ENCODE data around the gene PLEKHJ1. TPM values are rescaled to one million over a fixed set of nuclear protein-coding genes. Genes with fewer than 3 reads are reported as not detected.

PLEKHJ1 gene
- total RNA-seq, 2 donors from 2014 or later = 47.5 to 89.0 TPM

DNA sequence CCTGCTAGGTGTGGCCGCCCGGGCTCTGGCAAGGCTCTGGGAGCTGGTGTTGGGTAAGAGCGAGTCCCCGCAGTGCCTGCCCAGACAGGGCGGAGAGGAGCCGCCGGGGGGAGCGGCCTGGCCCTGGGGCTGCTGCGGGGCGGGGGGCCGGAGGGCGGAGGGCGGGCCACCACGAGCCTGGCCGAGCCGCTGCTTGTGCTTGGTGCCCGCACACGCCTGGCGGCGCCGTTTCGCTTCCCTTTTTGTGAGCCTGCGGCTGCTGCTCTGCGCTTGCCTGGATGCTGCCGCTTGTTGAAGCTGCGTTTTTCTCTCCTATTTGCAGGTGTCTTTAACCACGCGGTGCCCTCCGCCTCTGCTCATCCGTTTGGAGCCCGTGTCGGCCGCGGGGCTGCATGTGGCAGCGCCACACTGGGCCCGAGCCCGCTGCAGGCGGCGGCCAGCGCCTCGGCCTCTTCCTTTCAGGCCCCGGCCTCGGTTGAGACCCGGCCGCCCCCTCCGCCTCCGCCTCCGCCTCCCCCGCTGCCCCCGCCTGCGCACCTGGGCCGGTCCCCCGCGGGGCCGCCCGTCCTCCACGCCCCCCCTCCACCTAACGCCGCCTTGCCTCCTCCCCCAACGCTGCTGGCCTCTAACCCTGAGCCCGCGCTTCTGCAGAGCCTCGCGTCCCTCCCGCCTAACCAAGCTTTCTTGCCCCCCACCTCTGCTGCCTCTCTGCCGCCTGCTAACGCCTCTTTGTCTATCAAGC, 8.5 kb downstream of the PLEKHJ1 start:
- Histone ChIP-seq H3K4me3 (no peak overlapping the region), H3K4me1 (peaks cover 11% of the 10 kb centered on the region), H3K27me3 (no peaks in the 10 kb centered on the region), H3K36me3 (replicated peaks in 1 of 2; ENCODE audit: insufficient read depth in 1 of 2, low read depth in 2 of 2) (peaks cover 8 to 24% of the 10 kb centered on the region in 2 donors), H3K27ac (no peak overlapping the region), H3K9me3 (no peaks in the 10 kb centered on the region)
- ATAC-seq (no peak), DNase-seq (peak in 1 of 4 donors; percentile 27)
- intact Hi-C loops (cut with DNase I) = loop anchor here (5.0 kb wide), 1 partner anchor 55 kb away; no protein-coding TSS in a partner anchor
- TF ChIP-seq POLR2A (IDR thresholded peaks at IDR 0.05) = no peak
- TF ChIP-seq, protein P1, sequence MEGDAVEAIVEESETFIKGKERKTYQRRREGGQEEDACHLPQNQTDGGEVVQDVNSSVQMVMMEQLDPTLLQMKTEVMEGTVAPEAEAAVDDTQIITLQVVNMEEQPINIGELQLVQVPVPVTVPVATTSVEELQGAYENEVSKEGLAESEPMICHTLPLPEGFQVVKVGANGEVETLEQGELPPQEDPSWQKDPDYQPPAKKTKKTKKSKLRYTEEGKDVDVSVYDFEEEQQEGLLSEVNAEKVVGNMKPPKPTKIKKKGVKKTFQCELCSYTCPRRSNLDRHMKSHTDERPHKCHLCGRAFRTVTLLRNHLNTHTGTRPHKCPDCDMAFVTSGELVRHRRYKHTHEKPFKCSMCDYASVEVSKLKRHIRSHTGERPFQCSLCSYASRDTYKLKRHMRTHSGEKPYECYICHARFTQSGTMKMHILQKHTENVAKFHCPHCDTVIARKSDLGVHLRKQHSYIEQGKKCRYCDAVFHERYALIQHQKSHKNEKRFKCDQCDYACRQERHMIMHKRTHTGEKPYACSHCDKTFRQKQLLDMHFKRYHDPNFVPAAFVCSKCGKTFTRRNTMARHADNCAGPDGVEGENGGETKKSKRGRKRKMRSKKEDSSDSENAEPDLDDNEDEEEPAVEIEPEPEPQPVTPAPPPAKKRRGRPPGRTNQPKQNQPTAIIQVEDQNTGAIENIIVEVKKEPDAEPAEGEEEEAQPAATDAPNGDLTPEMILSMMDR (IDR thresholded peaks at IDR 0.05) = no peak
- WGBS, 2 donors = 93% methylated on average over 47 to 59 of the region's 67 CpGs

DNA sequence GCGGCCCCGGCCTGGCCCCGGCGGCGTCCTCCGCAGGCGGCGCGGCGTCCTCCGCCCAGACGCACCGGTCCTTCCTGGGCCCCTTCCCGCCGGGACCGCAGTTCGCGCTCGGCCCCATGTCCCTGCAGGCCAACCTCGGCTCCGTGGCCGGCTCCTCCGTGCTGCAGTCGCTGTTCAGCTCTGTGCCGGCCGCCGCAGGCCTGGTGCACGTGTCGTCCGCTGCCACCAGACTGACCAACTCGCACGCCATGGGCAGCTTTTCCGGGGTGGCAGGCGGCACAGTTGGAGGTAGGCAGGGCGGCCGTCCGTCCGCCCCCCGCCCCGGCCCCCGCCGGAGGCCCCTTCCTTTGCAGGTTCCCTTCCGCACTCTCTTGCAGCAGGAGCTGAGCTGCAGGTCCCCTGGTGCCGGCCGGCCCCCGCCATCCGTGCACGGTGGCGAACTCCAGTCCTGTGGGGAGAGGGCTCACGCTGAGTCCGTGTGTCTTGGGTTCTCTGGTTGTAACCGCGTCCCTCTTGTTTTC, 9.2 kb downstream of the PLEKHJ1 start:
- 97% methylated on average over 42 to 47 of the region's 53 CpGs for WGBS, 2 donors
- peaks cover 8 to 24% of the 10 kb centered on the region in 2 donors for H3K36me3 ChIP-seq (replicated peaks in 1 of 2; ENCODE audit: insufficient read depth in 1 of 2, low read depth in 2 of 2)
- no peak overlapping the region for H3K4me3 ChIP-seq
- H3K27me3 ChIP-seq = no peaks in the 10 kb centered on the region
- H3K27ac ChIP-seq = no peak overlapping the region
- H3K4me1 ChIP-seq = peaks cover 11% of the 10 kb centered on the region
- no peak for DNase-seq
- H3K9me3 ChIP-seq = no peaks in the 10 kb centered on the region
- ATAC-seq = no peak
- TF ChIP-seq, protein P1 (IDR thresholded peaks at IDR 0.05) = no peak
- intact Hi-C loops (cut with DNase I) = loop anchor here (5.0 kb wide), 1 partner anchor 55 kb away; no protein-coding TSS in a partner anchor

DNA sequence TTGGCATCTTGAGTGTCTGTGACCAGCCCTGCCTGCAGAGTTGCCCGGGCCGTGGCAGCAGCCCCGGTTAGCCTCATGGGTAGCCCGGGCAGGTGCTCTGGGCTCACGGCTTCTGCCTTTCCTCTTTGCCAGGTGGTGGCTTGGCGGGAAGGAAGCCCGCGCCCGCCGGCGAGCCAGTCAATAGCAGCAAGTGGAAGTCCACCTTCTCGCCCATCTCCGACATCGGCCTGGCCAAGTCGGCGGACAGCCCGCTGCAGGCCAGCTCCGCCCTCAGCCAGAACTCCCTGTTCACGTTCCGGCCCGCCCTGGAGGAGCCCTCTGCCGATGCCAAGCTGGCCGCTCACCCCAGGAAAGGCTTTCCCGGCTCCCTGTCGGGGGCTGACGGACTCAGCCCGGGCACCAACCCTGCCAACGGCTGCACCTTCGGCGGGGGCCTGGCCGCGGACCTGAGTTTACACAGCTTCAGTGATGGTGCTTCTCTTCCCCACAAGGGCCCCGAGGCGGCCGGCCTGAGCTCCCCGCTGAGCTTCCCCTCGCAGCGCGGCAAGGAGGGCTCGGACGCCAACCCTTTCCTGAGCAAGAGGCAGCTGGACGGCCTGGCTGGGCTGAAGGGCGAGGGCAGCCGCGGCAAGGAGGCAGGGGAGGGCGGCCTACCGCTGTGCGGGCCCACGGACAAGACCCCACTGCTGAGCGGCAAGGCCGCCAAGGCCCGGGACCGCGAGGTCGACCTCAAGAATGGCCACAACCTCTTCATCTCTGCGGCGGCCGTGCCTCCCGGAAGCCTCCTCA, 9.9 kb downstream of the PLEKHJ1 start:
- DNase-seq (no peak), ATAC-seq (no peak)
- WGBS, 2 donors = 93 to 97% methylated on average over 13 to 48 of the region's 59 CpGs
- Histone ChIP-seq H3K4me3 (no peak overlapping the region), H3K36me3 (replicated peaks in 1 of 2; ENCODE audit: insufficient read depth in 1 of 2, low read depth in 2 of 2) (peaks cover 8 to 24% of the 10 kb centered on the region in 2 donors), H3K9me3 (no peaks in the 10 kb centered on the region), H3K27me3 (no peaks in the 10 kb centered on the region), H3K4me1 (peaks cover 11% of the 10 kb centered on the region), H3K27ac (no peak overlapping the region)
- intact Hi-C loops (cut with DNase I) = loop anchor here (5.0 kb wide), 1 partner anchor 54 kb away; no protein-coding TSS in a partner anchor
- no peak for TF ChIP-seq POLR2A (IDR thresholded peaks at IDR 0.05)
- TF ChIP-seq, protein P1 (IDR thresholded peaks at IDR 0.05) = no peak

DNA sequence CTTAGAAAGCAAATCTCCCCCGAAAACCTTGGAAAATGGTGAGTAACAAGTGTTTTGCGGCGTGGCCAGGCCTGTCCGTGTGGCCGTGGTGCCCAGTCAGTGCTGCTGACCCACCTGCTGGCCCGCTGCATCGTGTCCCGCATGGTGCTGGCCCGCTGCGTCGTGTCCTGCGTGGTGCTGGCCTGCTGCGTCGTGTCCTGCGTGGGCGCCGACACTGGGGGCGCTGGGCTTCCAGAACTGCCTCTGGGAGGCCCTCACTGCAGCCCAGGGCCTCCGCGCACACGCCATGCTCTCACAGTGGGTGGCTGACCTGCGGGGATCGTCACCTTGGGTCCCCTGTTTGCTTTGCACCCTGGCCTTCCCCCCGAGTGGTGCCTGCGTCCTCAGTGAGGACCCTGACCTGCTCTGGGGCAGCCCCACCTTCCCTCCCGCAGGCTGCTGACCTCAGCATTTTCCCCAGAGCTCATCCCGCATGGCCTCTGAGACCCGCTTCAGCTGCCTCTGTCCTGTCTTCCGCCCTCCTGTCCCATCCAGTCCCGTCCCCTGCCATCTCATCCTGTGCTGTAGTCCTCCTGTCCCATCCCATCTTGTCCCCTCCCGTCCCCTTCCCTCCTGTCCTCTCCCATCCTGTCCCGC, 10.6 kb downstream of the PLEKHJ1 start:
- H3K36me3 ChIP-seq (replicated peaks in 1 of 2; ENCODE audit: insufficient read depth in 1 of 2, low read depth in 2 of 2) = peaks cover 8 to 24% of the 10 kb centered on the region in 2 donors
- no peak overlapping the region for H3K4me3 ChIP-seq
- WGBS, 2 donors = 86 to 93% methylated on average over 23 to 32 of the region's 32 CpGs
- intact Hi-C loops (cut with DNase I) = loop anchor here (5.0 kb wide), 1 partner anchor 53 kb away; no protein-coding TSS in a partner anchor
- ATAC-seq (no peak), DNase-seq (no peak)
- peaks cover 11% of the 10 kb centered on the region for H3K4me1 ChIP-seq
- no peaks in the 10 kb centered on the region for H3K9me3 ChIP-seq
- peak overlapping the region in 2 of 4 donors; percentile 1 to 51 for H3K27ac ChIP-seq
- no peaks in the 10 kb centered on the region for H3K27me3 ChIP-seq
- no peak for TF ChIP-seq POLR2A (IDR thresholded peaks at IDR 0.05)
